OCI-LY3 (cell line): Measurements from ENCODE around the gene KAZN.

Source experiments
- EZH2phosphoT487 ChIP-seq: fragments of 200-600 bp; shearing (Covaris generic); IDR thresholded peaks from 2 replicates; pipeline ENCODE4 v1.6.1; 2018; ENCODE audit warnings: antibody characterized with exemption, mixed run types, low read depth
- TF ChIP-seq, protein P1 (sequence below): fragments of 200-600, 300-600 bp; sonication (generic); IDR thresholded peaks from 2 replicates; pipeline ENCODE4 v1.5.1; 2014; ENCODE audit warnings: antibody characterized with exemption, low read length, low read depth

- TF ChIP-seq, protein P1, sequence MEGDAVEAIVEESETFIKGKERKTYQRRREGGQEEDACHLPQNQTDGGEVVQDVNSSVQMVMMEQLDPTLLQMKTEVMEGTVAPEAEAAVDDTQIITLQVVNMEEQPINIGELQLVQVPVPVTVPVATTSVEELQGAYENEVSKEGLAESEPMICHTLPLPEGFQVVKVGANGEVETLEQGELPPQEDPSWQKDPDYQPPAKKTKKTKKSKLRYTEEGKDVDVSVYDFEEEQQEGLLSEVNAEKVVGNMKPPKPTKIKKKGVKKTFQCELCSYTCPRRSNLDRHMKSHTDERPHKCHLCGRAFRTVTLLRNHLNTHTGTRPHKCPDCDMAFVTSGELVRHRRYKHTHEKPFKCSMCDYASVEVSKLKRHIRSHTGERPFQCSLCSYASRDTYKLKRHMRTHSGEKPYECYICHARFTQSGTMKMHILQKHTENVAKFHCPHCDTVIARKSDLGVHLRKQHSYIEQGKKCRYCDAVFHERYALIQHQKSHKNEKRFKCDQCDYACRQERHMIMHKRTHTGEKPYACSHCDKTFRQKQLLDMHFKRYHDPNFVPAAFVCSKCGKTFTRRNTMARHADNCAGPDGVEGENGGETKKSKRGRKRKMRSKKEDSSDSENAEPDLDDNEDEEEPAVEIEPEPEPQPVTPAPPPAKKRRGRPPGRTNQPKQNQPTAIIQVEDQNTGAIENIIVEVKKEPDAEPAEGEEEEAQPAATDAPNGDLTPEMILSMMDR, result no peak
- no peak for TF ChIP-seq EZH2phosphoT487
Measured at GRCh38 chr1:14746393-14746792, 147.9 kb downstream of the KAZN start.
